Pons (tissue), 1 donor: Measurements from ENCODE around the gene CCR7.
"Not testable (repeated sequence)": the region's sequence is repeated elsewhere in the genome, so short reads cannot be mapped to it uniquely, and the experiment has no call there.

Experiments used
- DNase-seq: peaks from one replicate; pipeline ENCODE4 v3.0.0-alpha.2; 2016; ENCODE audit warnings: low spot score

CCR7 gene

GRCh38 chr17:40551091-40551878 is 14.0 kb downstream of the CCR7 start:
- DNase-seq: no peak

- no peak for DNase-seq
Measured at GRCh38 chr17:40550608-40551007, 14.7 kb downstream of the CCR7 start.

GRCh38 chr17:40548982-40549685 is 16.1 kb downstream of the CCR7 start:
- no peak for DNase-seq

- DNase-seq: no peak
Measured at GRCh38 chr17:40548491-40548981, 16.7 kb downstream of the CCR7 start.

GRCh38 chr17:40547785-40548478 is 17.3 kb downstream of the CCR7 start:
- no peak for DNase-seq

GRCh38 chr17:40547079-40547784 is 18.0 kb downstream of the CCR7 start:
- no peak for DNase-seq

GRCh38 chr17:40546497-40546896 is 18.8 kb downstream of the CCR7 start:
- not testable (repeated sequence) for DNase-seq

- no peak for DNase-seq
Measured at GRCh38 chr17:40545660-40546059, 19.6 kb downstream of the CCR7 start.

GRCh38 chr17:40542558-40543411 is 22.5 kb downstream of the CCR7 start:
- DNase-seq: no peak

GRCh38 chr17:40541873-40542557 is 23.3 kb downstream of the CCR7 start:
- DNase-seq: no peak

- no peak for DNase-seq
Measured at GRCh38 chr17:40541060-40541872, 24.0 kb downstream of the CCR7 start.

GRCh38 chr17:40540448-40540847 is 24.8 kb downstream of the CCR7 start:
- DNase-seq: no peak

- DNase-seq: no peak
Measured at GRCh38 chr17:40539711-40540411, 25.4 kb downstream of the CCR7 start.

- DNase-seq: no peak
Measured at GRCh38 chr17:40538936-40539705, 26.2 kb downstream of the CCR7 start.

GRCh38 chr17:40538019-40538935 is 27.0 kb downstream of the CCR7 start:
- DNase-seq: no peak

- DNase-seq: no peak
Measured at GRCh38 chr17:40536295-40537171, 28.7 kb downstream of the CCR7 start.
